K562 (cell line): ENCODE measurements around the gene ATP6V1A. TPM values are rescaled to one million over a fixed set of nuclear protein-coding genes. Genes with fewer than 3 reads are reported as not detected.
"Not testable (repeated sequence)": the region's sequence is repeated elsewhere in the genome, so short reads cannot be mapped to it uniquely, and the experiment has no call there.

ENCODE experiments used
- ATAC-seq: fragments of 200-7000 bp; cut with Tn5 transposase; 3 replicates; pipeline ENCODE4 v1.9.1; 2020; ENCODE audit warnings: moderate library complexity
- BruUV-seq: library from RNA; stranded (reverse); fragments of 400-500 nt; replicated peaks from 2 replicates; lab custom pipeline; 2021; lab: Mats Ljungman, UMichigan
- CTCF ChIA-PET: fragments of 300-600 bp; formaldehyde crosslinking; extraction: SDS; loops from one replicate; lab custom pipeline; 2021; ENCODE audit warnings: low intra/inter-chr PET ratio; lab: Yijun Ruan, JAX
- POLR2A ChIA-PET: fragments of 300-600, 350-650 bp; sonication (Branson Sonifier 250); formaldehyde crosslinking; extraction: SDS; loops from one replicate; lab custom pipeline; 2021; ENCODE audit warnings: antibody characterized with exemption, inconsistent platforms; lab: Yijun Ruan, JAX
- DNase-seq, 4 experiments: peaks; one replicate each; pipeline versions ENCODE4 v3.0.0 to v3.0.0-alpha.2; 2011 to 2018; ENCODE audit warnings: low spot score in 3 of 4, mixed read lengths in 3 of 4; ENCODE audit errors: extremely low read depth in 1 of 4
- FAIRE-seq: peaks from 2 replicates; lab custom pipeline; 2011; peaks lifted over from hg19 to GRCh38; lab: Jason Lieb, UNC
- H2AFZ ChIP-seq: 2 replicates; pipeline ENCODE4 v1.6.0; 2011; ENCODE audit warnings: low read depth, low read length, control low read depth, inconsistent platforms
- H3K27ac ChIP-seq: fragments of 200-600 bp; 3 replicates; pipeline ENCODE4 v1.8.0; 2011; ENCODE audit warnings: low read depth, mild to moderate bottlenecking, control low read depth, inconsistent platforms, low read length, moderate library complexity, mixed read lengths; ENCODE audit errors: extremely low read depth
- H3K27me3 ChIP-seq, 2 experiments: fragments of 300-600 bp in 1 of 2; 2 replicates in 1 of 2; 3 replicates in 1 of 2; pipeline versions ENCODE4 v1.6.0 to v1.8.0; 2011; ENCODE audit warnings: inconsistent platforms in 2 of 2, low read length in 2 of 2, mild to moderate bottlenecking in 1 of 2, mixed read lengths in 1 of 2, moderate library complexity in 1 of 2; ENCODE audit not compliant: control insufficient read depth in 2 of 2, insufficient read depth in 2 of 2
- H3K36me3 ChIP-seq: fragments of 300-600 bp; 3 replicates; pipeline ENCODE4 v1.8.0; 2011; ENCODE audit warnings: mild to moderate bottlenecking, low read length, inconsistent platforms; ENCODE audit not compliant: control insufficient read depth, insufficient read depth
- H3K4me1 ChIP-seq, 2 experiments: fragments of 200-600 bp in 1 of 2; replicated peaks in 1 of 2; 2 replicates in 1 of 2; 3 replicates in 1 of 2; pipeline versions ENCODE4 v1.5.1 to v1.8.0; 2011; ENCODE audit warnings: inconsistent platforms in 2 of 2, low read length in 2 of 2, mild to moderate bottlenecking in 1 of 2, mixed read lengths in 1 of 2, moderate library complexity in 1 of 2; ENCODE audit not compliant: control insufficient read depth in 2 of 2, insufficient read depth in 2 of 2
- H3K4me2 ChIP-seq: 2 replicates; pipeline ENCODE4 v1.6.1; 2011; ENCODE audit warnings: low read length, control low read depth, inconsistent platforms, mixed read lengths; ENCODE audit not compliant: insufficient read depth
- H3K4me3 ChIP-seq: fragments of 200-600 bp; sonication (generic), shearing (Covaris generic); 2 replicates; pipeline ENCODE4 v1.5.1; 2016; ENCODE audit warnings: control low read depth, inconsistent platforms
- H3K79me2 ChIP-seq: fragments of 200-600 bp; 3 replicates; pipeline ENCODE4 v1.8.0; 2011; ENCODE audit warnings: low read length, inconsistent platforms; ENCODE audit not compliant: control insufficient read depth, insufficient read depth
- H3K9ac ChIP-seq, 2 experiments: 2 replicates each; pipeline versions ENCODE4 v1.6.0 to v1.6.1; 2011; ENCODE audit warnings: low read depth in 2 of 2, low read length in 2 of 2, control low read depth in 1 of 2, inconsistent platforms in 1 of 2, mild to moderate bottlenecking in 1 of 2, mixed read lengths in 1 of 2; ENCODE audit not compliant: insufficient read depth in 1 of 2
- H3K9me1 ChIP-seq: one replicate; pipeline ENCODE4 v1.6.0; 2011; ENCODE audit warnings: inconsistent platforms, mild to moderate bottlenecking, low read length, moderate library complexity; ENCODE audit not compliant: control insufficient read depth, insufficient read depth
- H3K9me3 ChIP-seq: replicated peaks from 2 replicates; pipeline ENCODE4 v1.5.1; 2011; ENCODE audit warnings: low read depth, low read length, inconsistent platforms; ENCODE audit not compliant: control insufficient read depth, insufficient read depth
- H4K20me1 ChIP-seq: replicated peaks from 2 replicates; pipeline ENCODE4 v1.6.1; 2011; ENCODE audit warnings: low read length, inconsistent platforms, mixed read lengths; ENCODE audit not compliant: control insufficient read depth, insufficient read depth
- E2F5 ChIP-seq: sonication (generic); formaldehyde crosslinking; IDR thresholded peaks from 2 replicates; pipeline ENCODE4 v1.8.0; 2022; ENCODE audit warnings: mild to moderate bottlenecking, missing genetic modification reagents
- HNRNPK ChIP-seq: fragments of 200-400 bp; formaldehyde crosslinking; IDR thresholded peaks from one replicate; pipeline ENCODE4 v1.6.1; 2018; ENCODE audit warnings: mild to moderate bottlenecking, low read depth, low read length; ENCODE audit not compliant: poor library complexity, severe bottlenecking
- TOE1 ChIP-seq, 2 experiments: fragments of 450-650 bp in 1 of 2; sonication (generic) in 1 of 2; formaldehyde crosslinking in 1 of 2; IDR thresholded peaks; 2 replicates each; pipeline versions ENCODE4 v1.7.1 to v1.8.0; 2016 to 2022; ENCODE audit warnings: borderline replicate concordance in 2 of 2, mild to moderate bottlenecking in 2 of 2, antibody characterized with exemption in 1 of 2, inconsistent platforms in 1 of 2, low read depth in 1 of 2, missing genetic modification reagents in 1 of 2, moderate library complexity in 1 of 2
- ZBTB7A ChIP-seq: IDR thresholded peaks from 2 replicates; pipeline ENCODE4 v1.6.1; 2011; ENCODE audit warnings: low read depth, mild to moderate bottlenecking, low read length, moderate library complexity, borderline replicate concordance; ENCODE audit not compliant: control insufficient read depth
- WGBS: fragments of 100-300 bp; shearing (Covaris generic); methylation state at CpG from one replicate; pipeline ENCODE4 v1.1.6; 2016; ENCODE audit warnings: low coverage, mixed read lengths; ENCODE audit not compliant: insufficient coverage; ENCODE audit errors: missing lambda C conversion rate; 5-methylcytosine and 5-hydroxymethylcytosine counted together
- in situ Hi-C: fragments of 300-500 bp; cut with MboI; formaldehyde crosslinking; loops from 4 replicates; pipeline ENCODE4 v1.15.0; 2018; ENCODE audit warnings: inconsistent platforms, mixed read lengths
- intact Hi-C: fragments of 100-400 bp; cut with micrococcal nuclease; formaldehyde crosslinking; loops from 2 replicates; pipeline ENCODE4 v1.14.2; 2022
- polyA plus RNA-seq, 8 experiments: library from polyadenylated mRNA; depleted of rRNA in 4 of 8; stranded (reverse) in 5 of 8; unstranded in 3 of 8; fragments of >200 nt; fragmentation: Nextera tagmentation in 2 of 8; fragmentation: Illumina TruSeq in 1 of 8; extraction: Ambion mirVana in 2 of 8; extraction: Trizol in 1 of 8; gene quantifications; 2 replicates each; pipeline versions ENCODE4 v1.2.1 to v1.2.3, GENCODE V29; 2011 to 2014; ENCODE audit warnings: inconsistent platforms in 1 of 8, missing spikeins in 1 of 8
- total RNA-seq, 7 experiments: library from RNA; depleted of rRNA in 6 of 7; stranded (reverse); fragments of >200 nt in 6 of 7; fragmentation: Illumina TruSeq in 2 of 7; extraction: Trizol in 2 of 7; gene quantifications; 2 replicates each; pipeline versions ENCODE4 v1.2.1 to v1.2.3, GENCODE V29; 2011 to 2021; ENCODE audit warnings: low replicate concordance in 1 of 7
- TF ChIP-seq, protein P1 (sequence below): fragments of 150-350 bp; conservative IDR thresholded peaks from 2 replicates; pipeline ENCODE4 v1.6.1; 2014; ENCODE audit warnings: low read length
- TF ChIP-seq, protein P2 (sequence below): fragments of 450-650 bp; conservative IDR thresholded peaks from 2 replicates; pipeline ENCODE4 v1.6.1; 2016; ENCODE audit warnings: missing genetic modification characterization, low read depth, mild to moderate bottlenecking, missing compliant biosample characterization, moderate library complexity

Gene ATP6V1A
- total and polyA plus RNA-seq, 9 of the 15 experiments (the other 6 are each of a cell fraction or from before 2014, with no cell fraction given): 23.6 to 57.1 (median 39.9) TPM

DNA sequence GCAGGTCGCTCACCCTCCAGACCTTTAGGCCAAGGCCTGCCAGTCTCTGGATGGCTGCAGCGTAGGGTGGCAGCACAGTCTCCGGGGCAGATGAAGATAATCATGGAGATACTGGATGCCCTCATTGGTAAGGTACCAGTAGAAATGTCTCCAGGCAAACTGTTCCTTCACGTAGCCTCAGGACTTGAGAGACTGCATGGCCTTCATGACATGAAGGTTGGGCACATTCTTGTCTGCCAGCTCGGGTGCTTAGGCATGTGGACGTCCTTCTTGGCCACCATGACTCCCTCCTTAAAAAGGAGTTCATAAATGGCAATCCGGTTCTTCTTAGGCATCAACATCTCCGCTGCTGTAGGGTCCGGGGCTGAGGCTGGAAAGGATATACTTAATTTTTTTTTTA is 103.6 kb downstream of the ATP6V1A start:
- POLR2A ChIA-PET, H3K9ac ChIP-seq, H3K9me1 ChIP-seq, H2AFZ ChIP-seq, H3K27me3 ChIP-seq, H3K79me2 ChIP-seq, H3K9me3 ChIP-seq, H3K27ac ChIP-seq, intact Hi-C loops, ATAC-seq, in situ Hi-C loops, H3K4me1 ChIP-seq, BruUV-seq, FAIRE-seq, DNase-seq, CTCF ChIA-PET, H4K20me1 ChIP-seq, H3K4me3 ChIP-seq, H3K36me3 ChIP-seq, H3K4me2 ChIP-seq: not testable (repeated sequence)
- 8% methylated on average over 8 of the region's 9 CpGs for WGBS

DNA sequence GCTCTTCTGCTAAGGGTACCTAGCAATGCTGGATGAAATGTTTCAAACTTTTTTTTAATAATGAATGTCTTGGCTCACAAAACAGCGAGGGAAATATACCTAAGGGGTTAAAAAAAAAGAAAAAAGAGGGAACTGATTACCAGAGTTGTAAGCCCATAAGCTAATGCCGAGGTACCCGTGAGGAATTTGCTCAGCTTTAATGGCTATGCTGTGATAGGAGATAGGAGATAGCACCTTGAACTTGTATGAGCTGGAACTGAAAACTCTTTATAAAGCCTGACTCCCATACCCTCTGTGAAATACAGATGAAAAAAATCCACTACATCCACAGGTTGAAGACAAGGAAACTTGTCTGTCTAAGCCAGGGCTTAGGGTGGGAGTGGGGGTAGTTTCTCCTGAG is 105.7 kb downstream of the ATP6V1A start:
- in situ Hi-C loops: no loop called here
- H3K9me3 ChIP-seq: no peaks in the 10 kb centered on the region
- intact Hi-C loops: no loop called here
- CTCF ChIA-PET: no interaction called here
- no peaks in the 10 kb centered on the region for H3K4me1 ChIP-seq
- FAIRE-seq: no peak
- ATAC-seq: no peak
- WGBS: 4% methylated on average over 3 of the region's 3 CpGs
- H3K4me2 ChIP-seq: no peak overlapping the region
- H3K36me3 ChIP-seq: no peaks in the 10 kb centered on the region
- no TSS peak for BruUV-seq
- POLR2A ChIA-PET: no interaction called here
- H3K27ac ChIP-seq: no peak overlapping the region
- peaks cover 0 to 4% of the 10 kb centered on the region in 2 experiments; a peak in 2 of 5 replicates for H3K27me3 ChIP-seq
- no peak overlapping the region for H2AFZ ChIP-seq
- no peak overlapping the region for H3K4me3 ChIP-seq
- H4K20me1 ChIP-seq: no peaks in the 10 kb centered on the region
- no peak for DNase-seq
- H3K79me2 ChIP-seq: no peaks in the 10 kb centered on the region
- no peaks in the 10 kb centered on the region for H3K9me1 ChIP-seq
- no peak overlapping the region for H3K9ac ChIP-seq
- TF ChIP-seq ZBTB7A (no peak), TOE1 (IDR thresholded peaks at IDR 0.05; ENCODE audit: borderline replicate concordance) (no peak), TOE1 (CRISPR knock-in tag; IDR thresholded peaks at IDR 0.05; ENCODE audit: borderline replicate concordance, low read depth) (no peak), HNRNPK (no peak), E2F5 (no peak)
- TF ChIP-seq, protein P1, sequence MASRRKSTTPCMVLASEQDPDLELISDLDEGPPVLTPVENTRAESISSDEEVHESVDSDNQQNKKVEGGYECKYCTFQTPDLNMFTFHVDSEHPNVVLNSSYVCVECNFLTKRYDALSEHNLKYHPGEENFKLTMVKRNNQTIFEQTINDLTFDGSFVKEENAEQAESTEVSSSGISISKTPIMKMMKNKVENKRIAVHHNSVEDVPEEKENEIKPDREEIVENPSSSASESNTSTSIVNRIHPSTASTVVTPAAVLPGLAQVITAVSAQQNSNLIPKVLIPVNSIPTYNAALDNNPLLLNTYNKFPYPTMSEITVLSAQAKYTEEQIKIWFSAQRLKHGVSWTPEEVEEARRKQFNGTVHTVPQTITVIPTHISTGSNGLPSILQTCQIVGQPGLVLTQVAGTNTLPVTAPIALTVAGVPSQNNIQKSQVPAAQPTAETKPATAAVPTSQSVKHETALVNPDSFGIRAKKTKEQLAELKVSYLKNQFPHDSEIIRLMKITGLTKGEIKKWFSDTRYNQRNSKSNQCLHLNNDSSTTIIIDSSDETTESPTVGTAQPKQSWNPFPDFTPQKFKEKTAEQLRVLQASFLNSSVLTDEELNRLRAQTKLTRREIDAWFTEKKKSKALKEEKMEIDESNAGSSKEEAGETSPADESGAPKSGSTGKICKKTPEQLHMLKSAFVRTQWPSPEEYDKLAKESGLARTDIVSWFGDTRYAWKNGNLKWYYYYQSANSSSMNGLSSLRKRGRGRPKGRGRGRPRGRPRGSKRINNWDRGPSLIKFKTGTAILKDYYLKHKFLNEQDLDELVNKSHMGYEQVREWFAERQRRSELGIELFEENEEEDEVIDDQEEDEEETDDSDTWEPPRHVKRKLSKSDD: no peak
- TF ChIP-seq, protein P2, sequence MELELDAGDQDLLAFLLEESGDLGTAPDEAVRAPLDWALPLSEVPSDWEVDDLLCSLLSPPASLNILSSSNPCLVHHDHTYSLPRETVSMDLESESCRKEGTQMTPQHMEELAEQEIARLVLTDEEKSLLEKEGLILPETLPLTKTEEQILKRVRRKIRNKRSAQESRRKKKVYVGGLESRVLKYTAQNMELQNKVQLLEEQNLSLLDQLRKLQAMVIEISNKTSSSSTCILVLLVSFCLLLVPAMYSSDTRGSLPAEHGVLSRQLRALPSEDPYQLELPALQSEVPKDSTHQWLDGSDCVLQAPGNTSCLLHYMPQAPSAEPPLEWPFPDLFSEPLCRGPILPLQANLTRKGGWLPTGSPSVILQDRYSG (tag): no peak
